AML-193 (cell line): ENCODE data around the gene KLK13.

Source experiments
- DNase-seq, 2 experiments: peaks; one replicate each; lab custom pipeline; 2025; lab: John Stamatoyannopoulos, UW

The KLK13 gene

GRCh38 chr19:51091895-51092873, 27.3 kb upstream of the KLK13 start:
- DNase-seq = no peak

- DNase-seq = no peak
Measured at GRCh38 chr19:51091126-51091525, 26.2 kb upstream of the KLK13 start.

- DNase-seq = no peak
Measured at GRCh38 chr19:51090471-51090870, 25.6 kb upstream of the KLK13 start.

GRCh38 chr19:51089786-51090185, 24.9 kb upstream of the KLK13 start:
- DNase-seq = no peak

GRCh38 chr19:51086153-51086850, 21.4 kb upstream of the KLK13 start:
- DNase-seq = no peak

GRCh38 chr19:51084505-51084904, 19.6 kb upstream of the KLK13 start:
- DNase-seq = no peak

GRCh38 chr19:51083783-51084182, 18.9 kb upstream of the KLK13 start:
- DNase-seq = no peak

- DNase-seq = no peak
Measured at GRCh38 chr19:51083181-51083580, 18.3 kb upstream of the KLK13 start.

GRCh38 chr19:51082611-51083010, 17.7 kb upstream of the KLK13 start, which contains the start of gene KLK14:
Gene KLK14, minus strand, starts transcription at chr19:51082887. Its CDS starts 273 bp downstream, at chr19:51082614.
- no peak for DNase-seq

- no peak for DNase-seq
Measured at GRCh38 chr19:51081476-51081875, 16.6 kb upstream of the KLK13 start.

GRCh38 chr19:51079481-51080110, 14.7 kb upstream of the KLK13 start:
- no peak for DNase-seq

GRCh38 chr19:51078731-51079130, 13.8 kb upstream of the KLK13 start:
- no peak for DNase-seq

GRCh38 chr19:51078104-51078503, 13.2 kb upstream of the KLK13 start:
- no peak for DNase-seq

GRCh38 chr19:51076631-51077213, 11.8 kb upstream of the KLK13 start:
- no peak for DNase-seq

GRCh38 chr19:51075998-51076397, 11.1 kb upstream of the KLK13 start:
- DNase-seq = no peak

GRCh38 chr19:51071095-51071405, 6.2 kb upstream of the KLK13 start:
- no peak for DNase-seq

GRCh38 chr19:51070334-51071094, 5.6 kb upstream of the KLK13 start:
- no peak for DNase-seq

GRCh38 chr19:51066393-51067186, 1.7 kb upstream of the KLK13 start:
- no peak for DNase-seq

- DNase-seq = no peak
Measured at GRCh38 chr19:51065221-51065960, 499 bp upstream of the KLK13 start.

- DNase-seq = no peak
Measured at GRCh38 chr19:51063664-51064063, 1.2 kb downstream of the KLK13 start.
